Activated naive CD8-positive, alpha-beta T cell (primary cell): Measurements from ENCODE around the gene TBXA2R.
"Not testable (repeated sequence)": the region's sequence is repeated elsewhere in the genome, so short reads cannot be mapped to it uniquely, and the experiment has no call there.

ENCODE experiments used
- H3K27ac Mint-ChIP-seq: one replicate; pipeline ENCODE4 v1.8.0; 2021; ENCODE audit warnings: mixed read lengths
- H3K27me3 Mint-ChIP-seq: one replicate; pipeline ENCODE4 v1.8.0; 2021; ENCODE audit warnings: mixed read lengths
- H3K36me3 Mint-ChIP-seq: one replicate; pipeline ENCODE4 v1.8.0; 2021; ENCODE audit warnings: mixed read lengths
- H3K4me1 Mint-ChIP-seq: one replicate; pipeline ENCODE4 v1.8.0; 2021; ENCODE audit warnings: low read depth, mixed read lengths
- H3K4me3 Mint-ChIP-seq: one replicate; pipeline ENCODE4 v1.8.0; 2021; ENCODE audit warnings: mild to moderate bottlenecking, mixed read lengths
- H3K9me3 Mint-ChIP-seq: one replicate; pipeline ENCODE4 v1.8.0; 2021; ENCODE audit warnings: low read depth, mixed read lengths

The TBXA2R gene

DNA sequence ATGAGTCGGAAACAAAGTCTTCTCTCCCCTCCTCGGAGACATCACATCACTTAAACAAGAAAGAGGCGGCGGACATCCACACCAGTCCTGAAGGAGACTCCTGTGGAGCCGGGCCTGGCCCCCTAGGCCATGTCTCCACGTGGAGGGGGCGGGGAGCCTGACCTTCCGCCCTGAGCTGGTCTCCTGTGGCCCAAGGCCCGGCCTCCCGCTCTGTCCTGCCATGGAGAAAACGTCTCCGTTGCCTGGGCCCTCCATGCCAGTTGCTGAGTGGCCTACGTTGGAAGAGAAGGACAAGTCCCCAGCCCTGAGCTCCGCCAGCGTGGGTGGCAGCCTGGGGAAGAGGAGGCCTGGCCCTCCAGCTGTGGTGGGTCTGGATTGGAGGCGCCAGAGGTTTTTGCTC, 25.4 kb upstream of the TBXA2R start:
- H3K27me3 Mint-ChIP-seq = no peaks in the 10 kb centered on the region
- H3K9me3 Mint-ChIP-seq = no peaks in the 10 kb centered on the region
- no peak overlapping the region for H3K27ac Mint-ChIP-seq
- H3K4me1 Mint-ChIP-seq = no peaks in the 10 kb centered on the region
- no peaks in the 10 kb centered on the region for H3K36me3 Mint-ChIP-seq
- H3K4me3 Mint-ChIP-seq = no peak overlapping the region

DNA sequence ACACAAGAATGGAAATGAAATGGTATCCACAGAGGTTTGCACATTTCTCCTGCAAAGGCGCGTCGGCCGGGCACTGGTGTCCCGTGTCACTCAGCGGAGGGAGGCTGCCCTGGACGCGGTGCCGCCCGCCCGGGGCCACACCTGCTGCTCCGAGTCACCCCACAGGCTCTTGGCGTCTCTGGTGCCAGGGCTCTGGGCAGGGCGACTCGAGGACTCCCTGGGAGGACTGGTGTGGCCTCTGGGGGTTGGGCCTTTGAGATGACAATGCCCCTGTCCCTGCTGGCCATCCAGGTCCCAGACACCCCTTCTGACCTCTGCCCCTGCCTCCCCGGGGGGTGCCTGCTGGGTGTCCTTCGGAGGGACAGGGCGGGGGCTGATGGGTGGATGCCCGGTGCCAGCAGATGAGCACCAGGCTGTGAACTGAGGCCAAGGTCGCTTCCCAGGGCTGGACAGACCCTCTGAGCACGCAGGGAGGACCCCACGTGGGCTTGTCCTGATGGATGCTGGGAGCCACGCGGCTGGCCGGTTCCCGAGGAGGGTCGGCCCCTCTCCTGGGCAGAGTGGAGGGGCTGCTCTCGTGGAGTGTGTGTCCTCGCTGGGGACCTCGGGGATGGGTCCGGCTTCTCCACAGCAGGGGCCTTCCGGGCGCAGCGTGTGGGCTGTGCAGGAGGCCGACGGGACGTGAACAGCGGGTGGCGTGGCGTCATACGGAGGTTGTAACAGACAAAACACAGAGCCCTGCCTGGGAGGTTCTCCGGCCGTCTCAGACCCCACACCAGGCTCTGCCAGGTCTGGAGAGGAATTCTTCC, 24.6 kb upstream of the TBXA2R start:
- Mint-ChIP-seq H3K27me3 (no peaks in the 10 kb centered on the region), H3K4me3 (no peak overlapping the region), H3K9me3 (no peaks in the 10 kb centered on the region), H3K27ac (no peak overlapping the region), H3K4me1 (peaks cover 2% of the 10 kb centered on the region), H3K36me3 (no peaks in the 10 kb centered on the region)

DNA sequence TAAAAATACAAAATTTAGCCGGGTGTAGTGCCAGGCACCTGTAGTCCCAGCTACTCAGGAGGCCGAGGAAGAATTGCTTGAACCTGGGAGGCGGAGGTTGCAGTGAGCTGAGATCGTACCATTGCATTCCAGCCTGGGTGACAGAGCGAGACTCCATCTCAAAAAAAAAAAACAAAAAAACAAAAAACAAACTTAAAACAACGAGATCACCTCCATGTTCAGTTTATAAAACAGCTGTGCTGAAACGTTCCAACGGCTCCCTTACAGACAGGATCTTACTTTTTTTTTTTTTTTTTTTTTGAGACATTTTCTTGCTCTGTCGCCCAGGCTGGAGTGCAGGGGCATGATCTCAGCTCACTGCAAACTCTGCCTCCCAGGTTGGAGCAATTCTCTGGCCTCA, 22.1 kb upstream of the TBXA2R start:
- not testable (repeated sequence) for H3K36me3 Mint-ChIP-seq, H3K4me3 Mint-ChIP-seq, H3K27ac Mint-ChIP-seq, H3K9me3 Mint-ChIP-seq, H3K27me3 Mint-ChIP-seq
- peaks cover 20% of the 10 kb centered on the region for H3K4me1 Mint-ChIP-seq

DNA sequence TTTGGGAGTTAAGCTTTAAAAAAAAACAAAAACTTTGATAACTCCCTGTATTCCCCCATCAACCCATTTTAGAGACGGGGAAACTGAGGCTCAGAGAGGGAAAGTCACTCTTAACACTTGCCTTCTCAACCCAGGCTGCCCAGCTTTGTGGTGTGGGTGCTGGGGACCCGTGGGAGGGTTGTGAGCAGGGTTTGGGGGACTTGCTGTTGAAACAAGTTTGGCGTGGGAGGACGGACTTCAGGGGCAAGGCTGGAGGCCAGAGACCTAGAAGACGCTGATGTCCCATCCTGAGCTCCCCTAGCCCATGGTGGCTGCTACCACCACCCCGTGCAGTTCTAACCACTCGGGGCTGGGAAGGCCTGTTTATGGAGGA, 20.7 kb upstream of the TBXA2R start:
- Mint-ChIP-seq H3K9me3 (no peaks in the 10 kb centered on the region), H3K27ac (no peak overlapping the region), H3K27me3 (no peaks in the 10 kb centered on the region), H3K36me3 (no peaks in the 10 kb centered on the region), H3K4me3 (peak overlapping the region; percentile 92), H3K4me1 (peaks cover 20% of the 10 kb centered on the region)

DNA sequence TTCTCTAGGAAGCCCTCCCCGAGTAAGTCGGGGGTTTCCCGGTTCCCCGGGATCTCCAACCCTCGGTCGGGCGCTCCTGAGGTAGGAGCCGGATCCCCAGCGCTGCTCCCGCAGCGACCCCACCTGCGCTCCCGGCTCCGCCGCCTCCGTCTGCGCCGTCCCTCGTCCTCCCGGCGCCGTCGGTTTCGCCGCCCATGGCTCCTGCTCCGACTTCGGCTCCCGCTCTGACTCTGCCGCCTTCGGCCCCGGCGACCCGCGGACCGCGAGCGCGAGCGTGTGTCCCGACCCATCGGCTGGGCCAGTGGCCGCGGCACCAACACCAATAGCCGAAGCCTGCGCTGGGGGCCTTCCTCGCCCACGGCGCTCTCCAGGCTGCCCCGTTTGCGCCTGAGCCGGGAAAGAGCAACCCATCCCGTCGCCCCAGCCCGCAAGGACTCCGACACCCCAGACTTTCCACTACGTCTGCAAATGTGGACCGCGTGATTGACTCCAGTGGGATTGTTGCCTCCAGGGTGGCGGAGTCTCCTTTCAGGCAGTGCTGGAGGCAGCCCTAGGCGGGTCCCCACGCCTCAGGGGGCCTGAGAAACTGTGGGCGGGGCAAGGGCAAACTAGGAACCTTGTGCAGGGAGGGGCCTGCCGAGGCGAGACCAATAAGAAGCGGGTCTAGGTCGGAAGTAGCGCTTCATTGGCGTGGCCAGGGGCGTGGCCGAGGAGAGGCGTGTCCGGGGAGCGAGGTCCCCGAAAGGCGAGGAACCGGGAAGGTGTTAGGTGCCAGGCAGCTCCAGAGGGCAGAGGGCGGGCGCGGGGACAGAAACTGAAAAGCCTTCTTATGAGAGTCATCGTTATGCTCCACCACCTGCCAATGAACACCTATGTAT, 20.0 kb upstream of the TBXA2R start, which contains the start of gene CACTIN:
Gene CACTIN, minus strand, starts transcription at position 318 of the 878 bp plus-strand sequence. Its CDS starts 28 bp downstream, at position 290.
- H3K27me3 Mint-ChIP-seq = no peaks in the 10 kb centered on the region
- peaks cover 20% of the 10 kb centered on the region for H3K4me1 Mint-ChIP-seq
- H3K9me3 Mint-ChIP-seq = no peaks in the 10 kb centered on the region
- peak within 1 kb of the TSS; percentile 92 for H3K4me3 Mint-ChIP-seq
- H3K27ac Mint-ChIP-seq = peak within 1 kb of the TSS; percentile 99
- no peaks in the 10 kb centered on the region for H3K36me3 Mint-ChIP-seq

DNA sequence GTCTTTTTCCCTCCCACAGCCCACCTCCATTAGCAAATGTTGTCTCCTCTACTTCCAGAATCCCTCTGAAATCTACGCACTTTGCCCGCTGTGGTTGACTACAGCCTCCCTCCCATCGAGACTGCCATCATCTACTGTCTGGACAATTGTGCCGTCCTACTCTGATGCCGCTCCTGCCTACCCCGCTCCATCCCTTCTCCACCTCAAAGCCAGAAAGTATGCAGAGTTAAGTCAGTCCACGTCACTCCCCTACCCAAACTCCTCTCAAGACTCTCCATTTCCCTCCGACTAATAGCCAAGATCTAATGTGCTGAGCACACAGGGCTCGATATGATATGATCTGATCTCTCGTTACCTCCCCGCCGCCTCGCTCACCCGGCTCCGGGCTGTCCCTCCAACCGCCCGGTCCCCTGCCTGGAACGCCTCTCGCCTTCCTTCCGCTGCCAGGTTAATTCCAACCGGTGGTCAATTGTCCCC, 19.4 kb upstream of the TBXA2R start:
- Mint-ChIP-seq H3K4me3 (peak overlapping the region; percentile 92), H3K27me3 (no peaks in the 10 kb centered on the region), H3K9me3 (no peaks in the 10 kb centered on the region), H3K4me1 (peaks cover 20% of the 10 kb centered on the region), H3K27ac (peak overlapping the region; percentile 84), H3K36me3 (no peaks in the 10 kb centered on the region)

DNA sequence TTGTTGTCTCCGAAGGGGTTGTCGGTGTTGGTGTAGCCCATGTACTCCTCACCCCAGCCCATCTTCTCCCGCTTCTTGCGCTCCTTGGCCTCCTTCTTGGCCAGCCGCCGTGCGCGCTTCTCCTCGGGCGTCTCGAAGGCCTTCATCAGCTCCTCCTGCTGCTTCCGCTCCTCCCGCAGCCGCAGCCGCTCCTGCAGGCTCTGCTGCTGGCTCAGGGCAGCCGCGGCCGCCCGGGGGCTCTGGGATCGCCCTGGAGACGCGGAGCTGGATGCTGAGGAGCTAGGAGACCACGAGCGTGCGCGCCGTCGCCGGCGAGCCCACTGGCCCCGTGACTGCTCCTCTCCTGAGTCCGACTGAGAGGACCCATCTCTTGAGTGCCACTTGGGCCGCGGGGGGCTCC, 17.0 kb upstream of the TBXA2R start:
- no peaks in the 10 kb centered on the region for H3K27me3 Mint-ChIP-seq
- peaks cover 20% of the 10 kb centered on the region for H3K4me1 Mint-ChIP-seq
- no peaks in the 10 kb centered on the region for H3K36me3 Mint-ChIP-seq
- no peaks in the 10 kb centered on the region for H3K9me3 Mint-ChIP-seq
- no peak overlapping the region for H3K27ac Mint-ChIP-seq
- peak overlapping the region; percentile 68 for H3K4me3 Mint-ChIP-seq

DNA sequence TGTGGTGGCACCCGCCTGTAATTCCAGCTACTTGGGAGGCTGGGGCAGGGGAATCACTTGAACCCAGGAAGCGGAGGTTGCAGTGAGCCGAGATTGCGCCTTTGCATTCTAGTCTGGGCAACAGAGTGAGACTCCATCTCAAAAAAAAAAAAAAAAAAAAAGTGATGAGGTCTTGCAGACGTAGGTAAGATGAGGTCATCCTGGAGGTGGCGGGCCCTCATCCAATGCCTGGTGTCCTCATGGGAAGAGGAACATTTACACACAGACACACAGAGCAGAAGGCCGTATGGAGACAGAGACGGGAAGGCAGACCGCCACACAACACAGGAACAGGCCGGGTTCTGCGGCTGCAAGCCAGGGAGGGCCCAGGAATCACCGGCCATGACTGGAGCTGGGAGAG, 15.5 kb upstream of the TBXA2R start:
- H3K4me3 Mint-ChIP-seq = no peak overlapping the region
- no peak overlapping the region for H3K27ac Mint-ChIP-seq
- no peaks in the 10 kb centered on the region for H3K9me3 Mint-ChIP-seq
- H3K36me3 Mint-ChIP-seq = no peaks in the 10 kb centered on the region
- H3K4me1 Mint-ChIP-seq = peaks cover 27% of the 10 kb centered on the region
- no peaks in the 10 kb centered on the region for H3K27me3 Mint-ChIP-seq

DNA sequence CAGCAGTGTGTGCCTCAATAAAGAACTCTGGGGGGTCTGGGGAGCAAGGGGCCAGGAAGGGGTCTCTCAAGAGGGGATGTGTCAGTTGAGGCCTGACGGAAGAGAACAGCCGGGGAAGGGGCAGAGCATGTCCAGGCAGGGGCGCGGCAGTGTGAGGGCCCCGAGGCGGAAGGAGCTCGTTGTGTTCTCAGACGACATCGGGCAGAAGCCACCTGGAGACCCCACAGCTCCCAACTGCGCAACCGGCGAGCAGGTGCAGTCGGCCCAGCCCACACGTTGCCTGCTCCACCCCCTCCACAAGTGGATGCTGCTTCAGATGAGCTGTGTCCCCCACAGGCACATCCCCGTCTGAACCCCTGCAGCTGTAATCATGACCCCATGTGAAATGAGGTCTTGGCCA, 15.0 kb upstream of the TBXA2R start:
- Mint-ChIP-seq H3K27ac (no peak overlapping the region), H3K4me3 (no peak overlapping the region), H3K4me1 (peaks cover 27% of the 10 kb centered on the region), H3K9me3 (no peaks in the 10 kb centered on the region), H3K27me3 (no peaks in the 10 kb centered on the region), H3K36me3 (no peaks in the 10 kb centered on the region)

DNA sequence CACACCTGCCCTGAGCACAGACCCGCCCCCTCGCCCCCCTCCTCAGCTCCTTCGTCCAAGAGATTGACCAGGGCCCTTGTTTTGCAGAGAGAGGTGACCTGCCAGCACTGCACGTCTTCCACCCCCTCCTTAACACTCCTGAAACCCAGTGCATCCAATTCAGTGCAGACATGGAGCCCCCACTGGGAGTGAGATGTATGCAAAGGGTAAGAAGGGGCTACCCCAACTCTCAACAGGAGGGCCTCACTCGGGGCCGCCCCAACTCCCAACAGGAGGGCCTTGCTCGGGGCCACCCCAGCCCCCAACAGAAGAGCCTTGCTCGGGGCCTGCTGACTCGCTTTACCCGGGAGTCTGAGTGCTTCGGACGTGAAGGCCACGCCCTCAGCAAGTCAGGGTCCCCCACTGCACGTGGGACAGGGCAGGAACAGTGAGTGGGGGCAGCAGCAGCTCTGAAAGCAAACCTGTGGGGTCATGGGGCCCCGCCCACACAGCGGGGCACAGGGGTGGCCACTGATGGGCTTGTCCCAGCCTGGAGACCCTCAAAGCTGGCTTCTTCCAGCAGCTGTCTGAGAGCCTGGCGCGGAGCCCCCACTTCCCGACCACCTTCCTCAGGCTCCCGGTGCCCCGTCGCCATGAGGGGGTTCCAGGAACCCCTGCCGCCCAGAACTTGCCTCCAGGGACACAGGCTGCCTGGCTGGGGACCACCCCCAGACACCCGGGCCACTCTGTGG, 14.3 kb upstream of the TBXA2R start:
- peaks cover 25% of the 10 kb centered on the region for H3K4me1 Mint-ChIP-seq

DNA sequence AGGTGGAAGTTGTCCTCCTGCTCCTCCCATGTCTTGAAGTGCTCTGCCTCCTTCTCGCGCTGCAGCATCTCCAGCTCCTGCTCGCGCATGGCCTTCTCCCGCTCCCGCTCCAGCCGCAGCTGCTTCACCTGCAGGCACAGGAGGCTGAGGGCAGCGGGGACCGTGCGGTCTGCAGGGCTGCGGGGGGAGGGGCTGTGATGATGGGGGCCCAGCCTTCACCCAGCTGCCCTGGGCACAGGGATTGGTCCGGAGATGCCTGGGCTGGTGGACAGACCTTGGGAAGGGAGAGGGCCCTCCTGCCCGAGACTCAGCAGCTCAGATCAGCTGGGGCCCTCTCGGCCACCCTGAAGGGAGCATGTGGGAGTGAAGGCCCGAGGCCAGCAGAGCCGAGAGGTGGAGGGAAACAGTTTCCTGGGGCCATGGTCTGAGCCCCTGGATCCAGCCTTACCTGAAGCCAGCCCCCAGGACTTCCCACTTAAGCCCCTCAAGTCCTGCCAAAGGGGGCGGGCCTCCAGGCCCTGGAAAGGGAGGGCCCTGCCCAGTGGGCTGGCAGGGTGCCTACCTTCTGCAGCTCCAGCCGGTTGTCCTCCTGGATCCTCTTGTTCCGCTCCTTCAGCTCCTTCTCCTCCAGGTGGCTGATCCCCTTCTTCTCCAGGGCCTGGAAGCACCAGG, 13.6 kb upstream of the TBXA2R start:
- H3K4me1 Mint-ChIP-seq = peaks cover 22% of the 10 kb centered on the region
- H3K27ac Mint-ChIP-seq = no peak overlapping the region
- no peaks in the 10 kb centered on the region for H3K36me3 Mint-ChIP-seq
- no peaks in the 10 kb centered on the region for H3K27me3 Mint-ChIP-seq
- H3K4me3 Mint-ChIP-seq = no peak overlapping the region
- no peaks in the 10 kb centered on the region for H3K9me3 Mint-ChIP-seq

More for the DNA sequence above, 14.3 kb upstream of the TBXA2R start:
- Mint-ChIP-seq H3K4me3 (no peak overlapping the region), H3K27me3 (no peaks in the 10 kb centered on the region), H3K36me3 (no peaks in the 10 kb centered on the region), H3K27ac (no peak overlapping the region), H3K9me3 (no peaks in the 10 kb centered on the region)

DNA sequence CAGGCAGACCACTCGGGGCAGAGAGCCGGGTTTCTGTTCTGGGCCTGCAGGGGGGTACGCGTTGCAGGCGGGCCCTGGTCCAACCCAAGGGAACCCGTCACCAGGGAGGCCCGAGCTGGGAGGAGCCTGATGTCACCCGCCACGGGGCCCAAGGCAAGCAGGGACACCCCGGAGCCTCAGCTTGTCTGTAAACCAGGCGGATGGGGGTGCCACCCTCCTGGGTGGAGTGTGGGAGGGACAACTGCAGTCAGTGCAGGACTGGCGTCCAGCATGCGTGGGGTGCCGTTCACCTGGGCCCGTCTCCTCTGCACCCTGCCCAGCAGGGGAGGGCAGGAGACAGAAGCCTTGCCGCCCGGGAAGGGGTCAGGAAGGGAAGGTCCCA, 12.9 kb upstream of the TBXA2R start:
- Mint-ChIP-seq H3K27ac (no peak overlapping the region), H3K27me3 (no peaks in the 10 kb centered on the region), H3K4me1 (peaks cover 16% of the 10 kb centered on the region), H3K36me3 (no peaks in the 10 kb centered on the region), H3K9me3 (no peaks in the 10 kb centered on the region), H3K4me3 (no peak overlapping the region)

DNA sequence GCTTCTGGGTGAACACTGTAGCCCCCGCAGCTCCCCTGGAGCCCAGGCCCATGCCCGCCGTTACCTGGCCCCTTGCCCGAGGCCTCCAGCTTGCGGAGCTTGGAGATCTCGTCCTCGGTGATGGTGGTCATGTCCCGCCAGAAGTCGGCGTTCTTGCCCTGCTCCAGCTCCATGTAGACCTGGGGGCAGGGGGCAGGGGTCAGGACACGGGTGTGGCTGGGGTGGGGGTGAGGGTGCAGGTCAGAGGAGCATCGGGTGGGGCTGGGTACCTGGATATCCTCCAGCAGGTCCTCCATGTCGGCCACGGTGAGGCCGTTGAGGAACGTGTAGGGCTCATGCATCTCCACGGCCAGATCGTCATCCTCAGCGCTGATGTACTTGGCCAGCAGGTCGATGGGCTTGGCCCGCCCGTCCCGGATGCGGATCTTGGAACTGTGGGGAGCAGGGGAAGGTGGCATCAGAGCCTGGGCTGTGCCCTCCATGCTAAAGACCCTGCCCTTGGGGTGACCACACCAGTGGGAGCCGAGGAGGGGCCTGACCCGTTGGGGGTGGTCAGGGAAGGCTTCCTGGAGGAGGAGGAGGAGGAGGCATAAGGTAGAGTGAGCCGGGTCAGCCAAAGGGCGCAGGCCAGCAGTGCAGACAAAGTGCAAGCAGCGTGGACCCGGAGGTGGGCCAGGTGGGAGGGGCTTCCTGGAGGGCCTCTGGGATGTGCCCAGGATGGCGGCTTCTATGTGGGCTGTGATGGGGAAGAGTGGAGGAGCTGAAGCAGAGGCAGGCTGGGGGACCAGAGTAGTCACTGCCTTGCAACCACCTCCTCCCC, 12.3 kb upstream of the TBXA2R start:
- Mint-ChIP-seq H3K27ac (no peak overlapping the region), H3K4me3 (no peak overlapping the region), H3K27me3 (no peaks in the 10 kb centered on the region), H3K36me3 (no peaks in the 10 kb centered on the region), H3K9me3 (no peaks in the 10 kb centered on the region), H3K4me1 (peaks cover 10% of the 10 kb centered on the region)
